ENCODE measurements around the gene GRAMD4.

Gene GRAMD4

DNA sequence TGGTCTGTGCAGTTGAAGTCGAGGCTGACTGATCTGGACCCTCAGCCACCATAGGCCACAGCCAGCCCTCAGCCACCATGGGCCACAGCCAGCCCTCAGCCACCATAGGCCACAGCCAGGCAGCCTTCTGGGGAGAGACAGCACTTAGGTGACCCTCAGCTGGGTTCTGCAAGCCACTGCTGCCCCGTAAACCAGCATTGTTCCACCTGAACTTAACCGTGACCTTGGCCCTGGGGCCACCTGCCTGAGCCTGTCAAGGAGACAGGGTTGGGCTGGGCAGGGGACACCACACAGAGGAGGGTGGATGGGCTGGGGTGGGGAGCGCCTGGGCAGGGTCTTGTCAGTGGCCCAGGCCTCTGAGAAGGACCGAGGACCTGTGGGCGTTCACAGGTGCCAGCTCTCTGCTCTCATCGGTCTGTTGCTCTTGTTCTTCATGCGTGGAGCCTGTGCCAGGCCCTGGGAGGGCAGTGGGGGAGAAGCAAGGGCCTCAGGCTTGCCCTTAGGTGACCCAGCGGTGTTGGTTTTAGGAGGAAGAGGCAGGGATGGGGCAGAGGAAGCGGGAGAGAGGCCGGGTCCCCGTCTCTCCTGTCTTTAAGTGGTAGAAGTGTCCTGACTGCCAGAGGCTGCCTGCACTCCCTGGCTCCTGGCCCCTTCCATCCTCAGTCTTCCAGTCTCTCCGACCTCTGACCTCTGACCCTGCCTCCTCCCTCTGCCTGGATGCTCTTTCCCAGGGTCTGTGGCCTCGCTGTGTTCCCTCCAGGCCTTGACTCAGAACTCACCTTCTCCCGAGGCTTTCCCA lies 36.9 kb downstream of the GRAMD4 start:
- no peak for DNase-seq (ENCODE audit: low read depth)

DNA sequence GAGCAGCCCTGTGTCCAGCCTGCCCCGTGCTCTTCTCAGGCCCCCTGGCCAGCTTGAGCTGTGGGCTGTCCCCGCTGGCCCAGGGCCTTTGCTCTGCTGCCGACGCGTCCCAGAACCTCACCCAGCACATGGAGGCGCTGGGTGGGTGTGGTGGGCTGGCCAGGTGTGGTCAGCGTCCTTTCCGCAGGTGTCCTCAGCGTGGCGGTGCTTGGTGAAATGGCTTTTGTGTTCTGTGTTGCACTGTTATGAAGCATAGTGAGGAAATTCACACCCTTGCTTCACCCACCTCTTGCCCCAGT lies 37.4 kb downstream of the GRAMD4 start:
- no peak for DNase-seq (ENCODE audit: low read depth)

DNA sequence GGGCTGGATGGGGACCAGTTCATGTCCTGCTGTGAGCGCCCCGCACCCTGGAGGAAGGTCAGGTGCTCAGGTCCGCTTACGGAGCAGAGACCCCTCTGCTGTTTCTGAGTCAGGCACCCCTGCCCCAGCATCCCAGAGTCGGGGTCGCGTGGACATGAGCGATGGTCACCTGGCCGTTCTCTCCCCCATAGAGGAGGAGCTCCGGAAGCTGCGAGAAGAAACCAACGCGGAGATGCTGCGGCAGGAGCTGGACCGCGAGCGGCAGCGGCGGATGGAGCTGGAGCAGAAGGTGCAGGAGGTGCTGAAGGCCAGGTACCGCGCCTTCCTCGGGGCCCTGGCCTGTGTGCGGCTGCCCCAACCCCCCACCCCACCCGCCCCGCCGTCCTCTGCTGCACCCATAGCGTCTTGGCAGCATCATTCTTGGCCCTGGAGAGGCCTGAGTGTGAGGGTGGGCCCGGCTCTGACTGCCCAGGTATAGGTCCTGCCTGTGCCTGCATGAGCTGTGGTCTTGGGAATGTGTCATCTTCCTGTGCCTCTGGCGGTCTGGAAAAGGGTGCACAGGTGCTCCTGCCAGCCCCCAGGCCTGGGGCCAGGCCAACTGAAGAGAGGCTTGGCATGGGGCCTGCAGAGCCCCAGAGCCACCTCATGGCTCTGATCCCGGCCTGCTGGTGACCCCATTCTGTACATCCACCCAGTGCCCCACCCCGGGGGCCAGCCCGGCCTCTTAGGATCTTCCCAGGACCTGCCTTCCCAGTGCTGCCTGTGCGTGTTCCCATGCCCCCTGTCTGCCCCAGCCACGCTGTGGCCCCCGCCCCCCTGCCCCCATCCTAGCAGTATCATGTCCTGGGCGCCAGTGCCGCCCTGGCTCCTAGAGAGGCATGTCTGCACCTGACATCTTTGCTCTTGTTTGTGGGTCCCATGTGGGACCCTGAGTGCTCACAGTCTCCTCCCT lies 38.1 kb downstream of the GRAMD4 start:
- no peak for DNase-seq (ENCODE audit: low read depth)

DNA sequence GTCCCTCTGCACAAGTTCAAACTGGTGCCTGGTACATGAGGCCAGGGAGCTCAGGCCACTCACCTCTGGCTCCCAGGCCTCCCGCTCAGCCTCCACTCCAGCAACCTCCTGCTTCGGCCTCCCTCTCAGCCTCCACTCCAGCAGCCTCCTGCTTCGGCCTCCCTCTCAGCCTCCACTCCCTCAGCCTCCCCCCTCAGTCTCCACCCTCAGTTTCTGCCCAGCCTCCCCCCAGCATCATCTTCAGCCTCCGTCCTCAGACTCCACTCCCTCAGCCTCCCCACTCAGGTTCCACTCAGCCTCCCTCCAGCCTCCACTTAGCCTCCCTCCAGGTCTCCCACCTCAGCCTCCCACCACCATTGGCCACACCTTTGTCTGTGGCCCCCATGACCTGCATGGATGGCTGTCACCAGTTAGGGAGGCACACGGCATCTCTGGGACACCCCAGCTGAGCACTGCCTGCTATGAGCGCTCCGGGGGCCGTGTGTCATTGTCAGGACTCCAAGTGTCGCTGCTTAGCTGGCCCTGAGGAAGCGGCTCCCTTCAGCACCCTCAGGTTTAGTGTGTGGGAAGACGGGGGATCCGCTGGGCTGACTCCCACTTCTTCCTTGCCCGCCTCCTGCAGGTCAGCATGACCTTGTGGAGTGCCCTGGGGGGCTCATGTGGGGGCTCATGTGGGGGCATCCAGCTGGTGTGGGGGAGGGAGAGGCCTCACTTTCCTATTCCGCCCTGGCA lies 39.0 kb downstream of the GRAMD4 start:
- DNase-seq (ENCODE audit: low read depth) = no peak

DNA sequence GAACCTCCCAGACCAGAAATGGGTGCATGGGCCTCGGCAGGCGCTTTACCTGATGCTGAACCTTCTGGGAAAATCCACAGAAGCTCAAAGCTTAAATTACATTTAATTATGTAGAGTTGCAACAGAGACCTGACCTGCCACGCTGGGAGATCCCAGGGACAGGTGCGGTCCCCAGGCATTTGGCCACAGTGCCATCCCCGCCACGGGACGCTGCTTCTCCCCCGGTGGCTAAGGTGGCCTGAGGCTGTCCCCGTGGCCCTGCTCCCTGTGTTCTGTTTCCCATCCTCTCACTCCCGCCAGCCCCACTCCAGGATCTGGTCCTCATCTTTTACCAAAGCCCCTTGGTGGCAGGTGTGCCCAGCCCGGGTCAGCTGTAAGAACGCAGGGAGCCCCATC lies 39.6 kb downstream of the GRAMD4 start:
- DNase-seq (ENCODE audit: low read depth) = no peak

DNA sequence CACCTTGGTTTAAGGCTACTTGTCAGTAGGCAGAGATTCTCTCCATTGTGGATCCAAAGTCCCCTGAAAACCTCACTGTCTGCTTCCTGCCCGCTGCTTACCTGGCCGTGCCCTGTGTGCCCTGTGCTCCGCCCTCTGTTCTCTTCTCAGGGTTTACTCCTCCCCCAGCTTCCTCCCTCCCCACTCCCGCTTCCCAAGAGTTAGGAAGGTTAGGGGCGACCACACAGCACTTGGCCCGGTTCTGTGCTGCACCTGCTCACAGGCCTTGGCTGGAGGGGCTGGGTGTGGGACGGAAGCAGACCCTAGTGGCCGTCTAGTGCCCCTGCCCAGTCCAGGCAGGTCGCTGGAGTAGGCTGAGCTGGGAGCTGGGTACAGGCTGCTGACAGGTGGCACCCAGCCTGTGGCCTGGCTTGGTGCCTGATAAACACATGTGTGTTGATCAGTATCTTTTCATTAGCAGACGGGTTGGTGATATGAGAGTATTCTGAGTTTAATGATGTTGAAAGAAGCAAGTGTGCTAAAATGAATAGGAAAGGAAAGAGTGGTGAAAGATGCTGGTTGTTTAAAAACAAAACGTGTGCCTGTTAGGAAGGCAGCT lies 40.5 kb downstream of the GRAMD4 start:
- DNase-seq (ENCODE audit: low read depth) = peak; percentile 9

DNA sequence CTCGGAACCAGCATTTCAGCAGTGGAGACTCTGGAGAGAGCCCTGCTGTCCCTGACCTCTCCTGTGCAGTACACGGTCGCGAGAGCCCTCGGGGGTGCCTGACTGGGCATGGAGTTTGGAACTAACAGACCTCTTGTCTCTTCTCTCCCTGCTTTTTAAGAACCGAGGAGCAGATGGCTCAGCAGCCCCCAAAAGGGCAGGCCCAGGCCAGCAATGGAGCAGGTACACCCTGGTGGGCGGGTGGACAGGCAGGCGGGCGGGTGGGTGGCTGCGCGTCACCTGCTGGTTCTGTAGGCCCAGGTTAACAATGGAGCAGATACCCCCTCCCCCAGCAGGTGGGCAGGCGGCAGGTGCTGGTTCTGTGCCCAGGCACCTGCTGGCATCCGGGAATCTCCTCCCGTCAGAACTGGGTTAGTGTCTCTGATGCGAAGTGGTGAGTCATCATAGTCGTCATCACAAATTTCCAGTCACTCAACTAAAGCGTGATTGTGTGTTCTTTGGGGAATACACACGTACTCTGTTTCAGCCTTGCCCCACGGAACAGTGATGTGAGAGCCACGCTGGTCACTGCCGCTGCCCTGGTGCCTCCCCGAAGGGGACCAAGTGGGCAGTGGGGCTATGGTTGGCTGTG lies 41.1 kb downstream of the GRAMD4 start:
- DNase-seq (ENCODE audit: low read depth) = peak; percentile 27

DNA sequence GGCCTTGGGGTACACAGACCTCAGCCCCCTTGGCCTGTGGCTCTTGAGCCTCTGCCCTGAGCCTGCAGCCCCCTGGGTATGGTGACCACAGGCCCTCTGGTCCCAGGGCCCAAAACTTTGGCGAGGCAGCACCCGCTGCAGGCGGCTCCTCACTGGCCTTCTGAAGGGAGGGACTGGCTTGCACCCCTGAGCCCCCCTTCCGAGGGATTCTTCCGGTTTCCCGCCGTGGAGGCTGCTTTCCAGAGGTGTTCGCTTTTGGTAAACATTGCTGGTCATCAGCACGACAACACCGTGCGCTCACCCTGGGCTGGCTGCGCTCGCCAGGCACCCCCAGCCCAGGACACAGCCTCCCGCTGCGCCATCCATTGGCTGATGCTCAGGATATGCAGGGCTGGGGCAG lies 42.0 kb downstream of the GRAMD4 start:
- no peak for DNase-seq (ENCODE audit: low read depth)

DNA sequence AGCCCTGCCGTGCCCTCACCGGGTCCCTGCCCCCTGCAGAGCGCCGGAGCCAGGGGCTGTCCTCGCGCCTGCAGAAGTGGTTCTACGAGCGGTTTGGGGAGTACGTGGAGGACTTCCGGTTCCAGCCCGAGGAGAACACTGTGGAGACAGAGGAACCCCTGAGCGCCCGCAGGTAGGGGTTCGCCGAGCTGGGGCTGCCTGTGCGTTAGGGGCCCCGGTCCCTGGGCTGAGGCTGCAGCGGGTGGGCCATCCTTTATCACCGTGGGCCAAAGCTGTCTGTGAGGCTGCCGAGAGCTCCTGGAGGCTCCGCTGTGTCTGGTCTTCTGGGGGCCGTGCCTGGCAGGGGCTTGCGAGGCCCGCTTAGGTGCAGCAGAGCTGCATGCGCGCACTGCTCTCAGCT lies 42.8 kb downstream of the GRAMD4 start:
- DNase-seq (ENCODE audit: low read depth) = no peak

DNA sequence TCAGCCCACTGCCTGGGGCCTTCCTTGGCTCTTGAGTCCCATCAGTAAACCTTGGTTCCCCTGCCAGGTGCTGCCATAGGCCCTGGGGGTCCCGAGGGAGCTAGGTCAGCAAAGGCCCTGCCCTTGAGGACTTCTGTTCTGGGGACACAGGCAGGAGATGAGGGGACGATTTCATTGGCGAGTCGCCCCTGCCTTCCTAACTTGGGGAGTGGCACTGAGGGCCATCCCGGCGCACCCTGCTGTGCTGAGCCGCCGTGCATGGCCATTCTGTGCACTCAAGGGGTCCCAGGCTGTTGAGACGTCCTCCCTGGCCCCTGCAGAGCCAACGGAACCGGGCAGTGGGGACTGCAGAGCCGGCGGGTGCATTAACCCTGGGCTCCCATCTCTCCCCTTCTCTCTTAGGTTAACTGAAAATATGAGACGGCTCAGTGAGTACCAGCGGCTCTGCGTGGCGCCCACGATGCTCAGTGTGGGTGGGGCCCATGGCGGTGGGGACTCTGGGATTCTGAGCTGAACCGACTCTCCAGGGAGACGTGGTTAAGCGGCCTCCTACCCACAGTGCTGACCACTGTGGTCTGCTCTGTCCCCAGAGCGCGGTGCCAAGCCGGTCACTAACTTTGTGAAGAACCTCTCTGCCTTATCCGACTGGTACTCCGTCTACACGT lies 43.4 kb downstream of the GRAMD4 start:
- DNase-seq (ENCODE audit: low read depth) = no peak

DNA sequence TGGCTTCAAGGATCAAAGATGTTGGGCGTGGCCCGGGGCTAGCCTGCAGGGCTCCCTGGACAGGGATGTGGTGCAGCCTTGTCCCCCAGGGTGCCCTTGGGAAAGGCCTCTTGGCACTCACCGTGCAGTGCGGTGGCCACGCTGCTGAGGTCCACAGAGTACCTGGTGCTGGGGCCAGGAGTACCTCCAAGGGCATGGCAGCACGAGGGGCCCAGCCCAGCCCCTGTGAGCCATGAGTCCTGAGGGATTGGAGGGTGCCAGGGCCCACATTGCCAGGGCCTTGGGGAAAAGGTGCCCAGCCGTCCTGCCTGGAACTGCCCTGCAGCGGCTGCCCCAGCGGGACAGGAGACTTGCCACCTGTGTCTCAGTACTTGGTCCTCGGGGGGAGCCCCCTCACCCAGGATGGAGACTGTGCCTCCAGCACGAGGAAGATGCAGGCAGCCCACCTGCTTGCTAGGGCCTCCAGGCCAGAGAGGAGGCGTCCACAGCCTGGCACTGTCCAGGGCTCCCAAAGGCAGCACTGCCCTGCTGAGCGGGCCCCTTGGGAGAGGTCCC lies 44.2 kb downstream of the GRAMD4 start:
- DNase-seq (ENCODE audit: low read depth) = no peak

DNA sequence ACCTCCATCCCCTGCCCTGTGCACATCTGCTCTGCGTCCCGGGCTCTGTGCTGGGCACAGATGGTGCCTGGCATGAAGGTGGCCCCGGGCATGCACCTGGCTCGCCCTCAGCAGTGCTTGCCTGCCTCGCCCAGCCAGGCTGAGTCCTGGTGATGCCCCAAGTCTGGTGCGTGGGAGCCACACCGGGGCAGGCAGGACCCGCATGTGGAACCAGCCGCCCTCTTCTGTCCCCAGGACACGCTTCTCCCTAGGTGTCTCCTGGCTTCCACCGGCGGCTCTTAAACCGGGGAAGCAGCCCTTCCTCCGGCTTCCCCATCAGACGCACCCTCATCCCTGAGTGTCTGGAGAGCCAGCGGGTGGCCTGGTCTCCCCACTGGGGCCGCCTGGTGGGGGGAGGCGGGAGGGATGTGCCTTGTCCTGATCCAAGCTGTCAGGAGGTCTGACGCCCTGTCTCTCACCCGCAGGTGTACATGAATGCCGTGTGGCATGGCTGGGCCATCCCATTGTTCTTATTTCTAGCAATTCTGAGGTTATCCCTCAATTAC lies 45.0 kb downstream of the GRAMD4 start:
- DNase-seq (ENCODE audit: low read depth) = no peak

DNA sequence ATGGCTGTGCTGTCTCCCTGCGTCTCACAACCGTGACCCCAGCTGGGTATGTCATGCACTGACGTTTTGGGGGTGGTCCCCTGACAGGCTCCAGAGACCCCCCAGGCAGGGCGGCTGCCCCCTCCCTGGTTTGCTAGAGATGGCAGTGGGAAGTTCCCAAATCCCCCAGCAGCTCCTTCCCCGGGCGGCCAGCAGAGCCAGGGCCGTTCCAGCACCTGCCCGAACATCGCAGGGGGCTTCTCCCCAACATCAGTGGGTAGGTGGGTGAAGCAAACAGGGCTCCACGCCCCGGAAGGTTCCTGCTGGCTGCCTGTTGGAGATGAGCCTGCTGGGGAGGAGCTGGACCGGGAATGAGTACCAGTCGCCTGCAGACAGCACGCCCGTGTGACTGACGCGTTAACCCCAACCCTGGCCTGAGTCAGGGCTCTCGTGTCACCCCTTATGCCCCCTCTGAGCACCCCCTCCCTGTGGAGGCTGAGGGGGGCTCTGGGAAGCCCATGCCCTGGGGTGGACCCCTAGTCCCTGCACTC lies 45.6 kb downstream of the GRAMD4 start:
- DNase-seq (ENCODE audit: low read depth) = no peak

DNA sequence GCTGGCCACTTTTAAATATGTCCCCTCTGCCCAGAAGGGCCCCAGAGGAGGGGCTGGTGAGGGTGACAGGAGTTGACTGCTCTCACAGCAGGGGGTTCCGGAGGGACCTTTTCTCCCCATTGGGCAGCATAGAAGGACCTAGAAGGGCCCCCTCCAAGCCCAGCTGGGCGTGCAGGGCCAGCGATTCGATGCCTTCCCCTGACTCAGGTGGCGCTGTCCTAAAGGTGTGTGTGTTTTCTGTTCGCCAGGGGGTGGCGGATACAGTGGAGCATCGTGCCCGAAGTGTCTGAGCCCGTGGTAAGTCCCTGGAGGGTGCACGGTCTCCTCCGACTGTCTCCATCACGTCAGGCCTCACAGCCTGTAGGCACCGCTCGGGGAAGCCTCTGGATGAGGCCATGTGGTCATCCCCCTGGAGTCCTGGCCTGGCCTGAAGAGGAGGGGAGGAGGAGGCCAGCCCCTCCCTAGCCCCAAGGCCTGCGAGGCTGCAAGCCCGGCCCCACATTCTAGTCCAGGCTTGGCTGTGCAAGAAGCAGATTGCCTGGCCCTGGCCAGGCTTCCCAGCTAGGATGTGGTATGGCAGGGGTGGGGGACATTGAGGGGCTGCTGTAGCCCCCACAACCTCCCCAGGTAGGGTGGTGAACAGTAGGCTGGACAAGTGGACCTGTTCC lies 46.5 kb downstream of the GRAMD4 start:
- DNase-seq (ENCODE audit: low read depth) = no peak

DNA sequence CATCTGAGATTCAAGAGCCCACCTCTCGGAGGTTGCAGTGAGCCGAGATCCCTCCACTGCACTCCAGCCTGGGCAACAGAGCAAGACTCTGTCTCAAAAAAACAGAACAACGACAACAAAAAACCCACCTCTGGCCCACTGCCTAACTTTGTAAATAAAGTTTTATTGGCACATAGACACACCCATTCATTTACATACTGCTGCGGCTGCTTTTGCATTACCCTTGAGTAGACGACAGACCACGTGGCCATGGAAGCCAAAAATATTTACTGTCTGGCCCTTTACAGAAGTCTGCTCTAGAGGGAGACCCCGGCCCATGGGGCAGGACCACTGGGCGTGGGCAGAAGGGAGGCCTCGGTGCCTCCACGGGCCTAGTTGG lies 47.0 kb downstream of the GRAMD4 start:
- DNase-seq (ENCODE audit: low read depth) = no peak

DNA sequence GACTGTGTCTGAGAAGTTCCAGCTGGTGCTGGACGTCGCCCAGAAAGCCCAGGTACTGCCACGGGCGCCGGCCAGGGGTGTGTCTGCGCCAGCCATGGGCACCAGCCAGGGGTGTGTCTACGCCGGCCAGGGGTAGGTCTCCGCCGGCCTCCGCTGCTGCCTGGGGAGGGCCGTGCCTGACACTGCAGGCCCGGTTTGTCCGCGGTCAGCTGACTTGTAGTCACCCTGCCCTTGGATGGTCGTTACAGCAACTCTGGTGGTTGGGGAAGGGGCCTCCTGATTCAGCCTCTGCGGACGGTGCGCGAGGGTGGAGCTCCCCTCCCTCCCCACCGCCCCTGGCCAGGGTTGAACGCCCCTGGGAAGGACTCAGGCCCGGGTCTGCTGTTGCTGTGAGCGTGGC lies 47.9 kb downstream of the GRAMD4 start:
- no peak for DNase-seq (ENCODE audit: low read depth)

DNA sequence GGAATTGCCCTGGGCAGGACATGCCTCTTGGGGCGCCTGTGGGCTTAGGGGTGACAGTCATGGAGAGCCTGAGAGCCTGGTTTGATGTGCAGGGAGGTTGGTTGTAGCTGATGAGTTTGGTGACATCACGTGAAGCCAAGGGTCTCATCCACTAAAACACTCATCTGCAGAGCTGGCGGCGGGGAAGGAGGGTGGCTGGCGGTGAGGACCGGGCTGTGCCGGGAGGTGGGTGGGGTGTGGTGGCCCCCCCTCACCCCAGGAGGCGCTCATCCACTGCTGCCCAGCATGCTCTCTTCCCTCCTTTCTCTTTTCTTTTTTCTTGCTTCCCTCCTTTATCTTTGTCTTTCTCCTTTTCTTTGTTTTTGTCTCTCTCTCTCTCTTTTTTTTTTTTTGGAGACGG lies 49.0 kb downstream of the GRAMD4 start:
- DNase-seq (ENCODE audit: low read depth) = no peak

DNA sequence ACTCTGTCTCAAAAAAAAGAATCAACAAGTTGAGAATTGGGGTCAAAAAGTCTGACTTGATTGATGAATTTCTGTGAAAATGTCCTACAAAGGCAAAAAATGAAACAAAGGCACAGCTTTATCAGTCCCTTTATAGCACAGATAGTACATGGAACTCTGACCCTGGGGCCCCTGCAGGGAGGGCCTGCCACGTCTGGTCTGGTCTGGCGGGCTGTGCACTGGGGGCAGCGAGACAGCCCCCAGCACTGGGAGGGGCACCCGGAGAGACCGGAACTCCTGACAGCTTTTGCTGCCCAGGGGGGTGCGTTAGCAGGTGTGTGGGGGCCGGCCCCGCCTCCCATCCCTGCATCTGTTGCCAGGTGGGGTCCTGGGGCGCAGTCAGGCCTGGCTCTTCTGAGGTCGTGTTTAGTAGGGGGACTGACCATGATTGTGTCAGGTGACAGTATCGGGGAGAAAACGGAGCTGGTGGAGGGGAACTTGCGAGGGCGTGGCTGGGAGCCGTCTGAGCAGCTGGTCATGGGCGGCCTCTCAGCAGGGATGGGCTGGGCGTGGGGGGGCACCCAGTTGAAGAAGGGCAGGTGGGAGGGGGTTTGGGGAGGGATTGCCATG lies 51.7 kb downstream of the GRAMD4 start:
- no peak for DNase-seq (ENCODE audit: low read depth)

DNA sequence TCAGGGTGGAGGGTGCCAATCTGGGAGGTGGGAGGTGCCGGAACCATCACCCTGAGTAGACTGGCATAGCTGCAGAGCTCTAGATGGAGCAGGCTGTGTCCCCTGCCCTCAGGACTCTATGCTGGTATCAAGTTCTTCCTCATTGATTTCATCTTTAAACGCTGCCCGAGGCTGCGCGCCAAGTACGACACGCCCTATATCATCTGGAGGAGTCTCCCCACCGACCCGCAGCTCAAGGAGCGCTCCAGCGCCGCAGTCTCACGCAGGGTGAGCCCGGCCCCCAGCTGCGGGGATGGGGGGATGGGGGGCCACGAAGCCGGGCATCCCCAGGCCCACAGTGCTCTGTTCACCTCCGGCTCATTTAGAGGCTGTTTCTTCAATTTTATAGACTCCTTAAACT lies 52.5 kb downstream of the GRAMD4 start:
- no peak for DNase-seq (ENCODE audit: low read depth)

DNA sequence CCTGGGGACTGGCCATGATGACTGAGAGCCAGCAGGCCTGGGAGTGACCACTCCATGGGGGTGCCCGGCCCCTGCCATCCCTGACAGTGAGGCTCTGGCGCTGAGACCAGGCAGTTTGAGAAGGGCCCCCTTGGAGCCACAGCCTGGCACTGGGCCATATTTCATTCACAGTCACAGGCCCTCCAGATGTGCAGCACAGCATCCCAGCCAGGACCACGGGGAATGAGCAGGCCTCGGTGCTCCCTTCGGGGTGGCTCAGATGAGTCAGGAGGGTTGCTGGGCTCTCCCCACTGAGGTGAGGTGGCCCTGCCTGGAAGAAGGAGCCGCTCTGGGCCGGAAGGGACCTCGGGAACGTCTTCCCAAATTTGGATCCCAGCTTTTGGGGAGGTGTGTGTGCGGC lies 53.0 kb downstream of the GRAMD4 start:
- DNase-seq (ENCODE audit: low read depth) = no peak
